Stimulated activated CD4-positive, alpha-beta T cell treated with anti-CD3 and anti-CD28 coated beads, TNF-alpha, amount 100 ng/mL, for 48 hours (primary cell): ENCODE measurements around the gene VEGFA.

Source experiments
- DNase-seq, 3 donors: peaks; one replicate each; pipeline ENCODE4 v3.0.0-alpha.2; 2020; ENCODE audit warnings: low read depth in 3 of 3

Gene VEGFA

DNA sequence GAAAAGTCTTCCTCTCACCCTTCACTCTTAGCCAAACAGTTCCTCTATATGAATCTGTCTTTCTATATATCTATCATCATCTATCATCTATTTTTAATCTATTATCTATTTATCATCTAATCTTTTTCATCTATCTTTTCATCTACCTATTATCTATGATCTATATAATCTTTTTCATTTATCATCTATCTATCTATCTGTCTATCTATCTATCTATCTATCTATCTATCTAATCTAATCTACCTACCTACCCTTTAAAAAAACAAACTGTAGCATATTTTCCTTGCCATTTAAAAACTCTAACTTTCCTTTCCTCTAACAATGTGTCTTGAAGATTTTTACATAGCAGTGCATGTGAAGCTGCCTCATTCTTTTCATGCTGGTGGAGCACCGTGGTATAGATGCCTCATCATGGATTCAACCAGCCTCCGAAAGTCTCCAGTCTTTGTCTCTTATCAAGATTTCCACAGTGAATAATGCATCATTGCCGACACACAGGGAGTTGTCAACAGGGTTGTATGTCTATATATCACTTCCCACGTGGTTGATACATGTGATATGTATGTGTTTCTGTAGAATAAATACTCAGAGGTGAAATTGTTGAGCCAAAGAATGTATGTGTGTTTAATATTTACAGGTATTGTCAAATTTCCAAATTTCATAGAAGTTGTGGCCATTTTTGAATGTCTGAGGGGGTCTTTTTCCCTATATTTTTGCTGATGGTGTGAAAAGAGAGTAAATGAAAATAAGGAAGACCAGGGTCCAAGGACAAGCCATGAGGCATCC lies 51.3 kb downstream of the VEGFA start:
- DNase-seq: no peak

DNA sequence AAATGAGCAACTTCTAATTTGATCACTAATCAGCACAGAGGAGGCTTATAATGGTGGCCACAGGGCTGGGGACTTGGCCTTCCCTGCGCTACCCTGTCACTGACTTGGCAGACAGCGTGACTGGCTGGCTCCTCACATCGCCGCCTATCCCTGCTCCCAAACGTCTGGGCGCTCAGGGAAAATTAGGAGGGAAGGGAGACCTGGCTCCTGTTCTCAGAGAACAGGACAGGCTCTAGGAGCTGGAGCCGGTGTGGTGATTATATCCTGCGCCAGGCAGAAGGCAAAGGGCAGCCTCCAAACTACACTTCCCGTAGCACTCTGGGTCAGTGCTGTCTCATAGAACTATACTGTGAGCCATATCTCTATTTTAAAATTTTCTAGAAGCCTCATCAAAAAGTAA lies 53.4 kb downstream of the VEGFA start:
- no peak for DNase-seq

DNA sequence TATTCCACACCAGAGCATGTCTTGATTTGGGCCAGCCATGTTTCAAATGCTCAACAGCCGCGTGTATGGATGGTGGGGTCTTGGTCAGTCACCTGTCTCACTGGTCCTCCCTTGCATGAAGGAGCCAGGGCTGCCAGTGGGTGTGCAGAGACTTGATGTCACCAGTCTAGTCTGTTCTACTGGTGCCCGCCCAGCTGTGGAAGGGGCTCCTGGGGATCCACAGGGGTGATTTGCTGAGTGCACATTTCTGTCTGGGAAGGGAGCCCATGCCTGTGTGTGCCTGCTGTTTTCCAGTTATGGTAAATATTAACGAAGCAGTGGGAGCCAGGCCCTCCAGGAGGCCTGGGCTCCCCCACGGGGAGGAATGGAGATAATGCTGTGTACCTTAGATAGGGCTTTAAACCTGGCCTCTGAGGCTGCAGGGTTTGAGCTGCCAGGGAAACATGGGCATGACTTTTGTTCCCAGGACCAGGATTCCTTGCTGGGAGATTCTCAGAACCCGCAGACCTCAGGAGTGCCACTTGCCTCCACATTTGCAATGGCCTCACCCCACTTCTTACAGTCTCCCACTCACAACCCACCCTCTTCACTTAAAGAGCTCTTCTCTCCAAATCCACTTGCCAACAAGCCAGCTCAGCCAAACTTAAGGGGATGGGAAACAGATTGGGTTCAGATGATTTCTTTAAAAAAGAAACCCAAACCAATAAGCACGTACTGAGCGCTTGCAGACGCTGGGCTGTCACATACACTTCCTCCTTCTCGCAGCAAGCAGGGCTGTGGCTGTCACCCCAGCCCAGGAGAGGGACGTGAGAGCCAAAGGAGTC lies 54.1 kb downstream of the VEGFA start:
- no peak for DNase-seq

DNA sequence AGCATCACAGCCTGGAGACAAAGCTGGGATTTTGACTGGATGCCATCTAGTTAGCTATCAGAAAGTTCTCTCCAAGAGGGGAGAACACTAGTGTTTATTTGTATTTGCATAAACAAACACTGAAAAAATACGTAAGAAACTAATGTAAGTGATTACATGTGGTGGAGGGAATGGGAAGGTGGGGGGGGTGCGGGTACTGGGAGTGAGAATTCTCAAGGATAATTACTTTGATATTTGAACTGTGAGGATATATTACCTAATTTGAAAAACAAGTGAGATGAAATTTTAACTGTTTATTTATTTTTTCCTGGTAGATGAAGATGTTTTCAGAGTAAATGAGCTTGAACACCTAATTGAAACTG lies 54.7 kb downstream of the VEGFA start:
- no peak for DNase-seq

DNA sequence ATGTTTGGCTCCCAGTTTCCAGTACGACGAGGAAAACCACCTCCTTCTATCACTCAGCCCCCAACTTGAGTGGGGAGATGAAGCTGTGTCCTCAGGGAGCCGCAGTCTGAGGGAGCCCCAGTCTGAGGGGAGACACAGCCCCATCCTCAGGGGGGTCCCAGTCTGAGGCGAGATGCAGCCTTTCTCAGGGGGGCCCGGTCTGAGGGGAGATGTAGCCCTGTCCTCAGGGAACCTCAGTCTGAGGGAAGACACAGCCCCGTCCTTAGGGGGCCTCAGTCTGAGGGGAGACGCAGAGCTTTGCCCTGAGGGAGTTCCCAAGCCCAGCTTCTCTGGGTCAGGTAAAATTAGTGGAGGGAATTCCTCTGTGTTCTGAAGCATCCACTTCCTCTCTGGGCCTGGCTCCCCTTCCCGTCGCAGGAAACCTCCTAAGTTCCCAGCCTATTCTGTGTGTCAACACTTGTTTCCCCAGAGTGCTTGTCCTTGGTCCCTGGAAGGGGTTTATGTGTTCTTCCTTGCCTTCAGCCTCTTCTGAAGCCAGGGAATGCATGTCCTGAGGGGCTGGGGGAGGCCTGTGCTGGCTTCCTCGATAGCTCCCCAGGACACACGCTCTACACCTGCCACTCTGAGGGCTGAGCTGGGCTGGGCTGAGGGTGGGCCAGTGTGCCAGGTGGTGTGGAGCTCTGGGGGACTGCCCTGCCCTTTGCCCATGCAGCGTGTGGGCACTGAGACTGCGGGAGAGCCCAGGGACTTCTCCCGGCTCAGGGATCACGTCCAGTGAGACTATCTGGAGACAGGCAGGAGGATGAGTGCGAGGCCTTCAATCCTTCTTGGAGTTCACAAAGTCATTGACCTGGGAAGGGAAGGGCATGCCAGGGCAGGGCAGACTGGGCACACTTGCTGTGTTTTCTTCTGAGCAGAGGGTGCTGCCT lies 55.4 kb downstream of the VEGFA start:
- DNase-seq: no peak

DNA sequence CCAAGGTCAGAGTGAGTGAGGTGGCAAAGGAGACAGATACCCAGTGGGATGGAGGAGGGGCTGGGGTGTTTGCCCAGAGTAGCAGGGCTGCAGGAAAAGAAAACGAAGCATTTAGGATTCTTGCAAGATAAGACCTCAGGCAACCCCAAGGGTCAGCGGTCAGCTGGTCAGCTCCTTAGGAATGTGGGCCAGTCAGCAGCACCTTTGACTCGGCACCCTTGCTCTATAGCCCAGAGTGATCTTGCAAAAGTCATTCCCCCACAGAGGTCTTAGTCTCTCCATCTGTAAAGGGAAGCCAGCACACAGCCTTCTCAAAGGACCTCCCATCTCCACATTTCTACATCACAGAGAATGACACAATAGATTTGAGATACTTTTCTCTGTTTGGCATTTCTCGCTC lies 56.7 kb downstream of the VEGFA start:
- DNase-seq: no peak

DNA sequence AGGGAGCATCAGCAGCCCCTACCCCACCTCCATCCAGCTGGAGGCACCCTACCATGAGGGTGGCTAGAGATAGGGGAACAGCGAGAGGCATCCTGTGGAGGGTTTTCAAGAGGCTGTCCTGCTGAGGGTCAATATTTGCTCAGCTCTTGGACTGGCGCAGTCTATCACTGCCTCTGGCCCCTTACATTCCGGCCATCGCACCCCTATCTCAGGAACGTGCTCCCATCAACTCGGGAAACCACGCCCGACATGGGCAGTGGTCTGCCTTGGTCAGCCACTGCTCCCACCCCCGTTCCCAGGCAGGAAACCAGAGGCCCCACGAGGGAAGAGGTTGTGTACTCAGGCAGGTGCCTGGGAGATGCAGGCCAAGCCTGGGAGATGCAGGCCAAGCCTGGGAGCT lies 57.9 kb downstream of the VEGFA start:
- DNase-seq: no peak

DNA sequence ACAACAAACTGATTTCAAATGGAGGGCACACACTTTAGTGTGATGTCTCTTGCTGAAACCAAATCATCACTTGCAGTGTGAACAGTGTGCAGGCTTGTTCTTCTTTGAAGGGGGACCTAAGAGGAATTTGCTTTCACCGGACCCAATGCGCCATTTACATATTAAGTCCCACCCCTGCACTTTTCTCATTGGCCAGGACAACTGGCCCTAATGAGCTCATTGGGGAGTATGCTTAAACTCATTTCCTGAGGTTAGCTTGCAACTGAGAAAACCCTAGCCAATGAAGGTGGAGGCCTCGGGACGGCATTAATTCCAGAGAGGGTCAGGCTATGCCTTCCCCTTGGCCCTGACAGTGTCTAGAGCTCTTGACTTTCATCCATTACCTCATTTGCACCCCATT lies 58.7 kb downstream of the VEGFA start:
- no peak for DNase-seq

DNA sequence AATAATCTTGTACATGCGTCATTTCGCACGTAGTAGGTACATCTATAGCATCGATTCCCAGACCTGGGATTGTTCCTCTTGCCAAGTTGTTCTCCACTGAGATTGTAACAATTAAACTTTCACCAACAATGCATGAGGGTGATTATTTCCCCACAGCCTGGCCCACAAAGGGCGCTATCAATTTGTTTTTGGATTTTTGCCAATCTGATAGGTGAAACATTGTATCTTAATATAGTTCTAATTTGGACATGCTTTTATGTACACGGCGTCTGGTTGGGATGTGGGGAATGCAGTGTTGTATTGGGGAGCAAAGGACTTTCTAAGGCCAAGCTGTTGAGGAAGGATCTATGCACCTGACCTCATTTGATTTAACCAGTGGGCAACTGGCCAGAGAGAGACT lies 59.5 kb downstream of the VEGFA start:
- DNase-seq: no peak

DNA sequence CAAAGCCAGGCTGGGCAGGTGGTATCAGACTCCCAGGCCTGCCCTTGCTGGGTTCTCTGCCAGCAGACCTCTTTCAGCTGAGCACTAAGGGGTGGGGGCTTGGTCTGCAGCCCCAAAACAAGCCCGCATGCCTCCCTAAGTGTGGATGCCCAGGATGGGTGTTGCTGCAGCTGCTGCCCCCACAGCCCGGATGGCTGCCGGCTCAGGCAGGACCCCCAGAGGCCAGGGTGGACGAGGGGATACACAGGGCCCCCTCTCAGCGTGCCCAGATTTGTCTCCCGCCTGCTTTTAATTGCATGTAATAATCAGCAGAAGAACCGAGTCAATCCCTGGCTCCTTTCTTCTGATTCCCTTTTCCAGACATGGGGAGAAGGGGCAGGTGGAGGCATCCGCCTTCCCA lies 60.8 kb downstream of the VEGFA start:
- DNase-seq: no peak

DNA sequence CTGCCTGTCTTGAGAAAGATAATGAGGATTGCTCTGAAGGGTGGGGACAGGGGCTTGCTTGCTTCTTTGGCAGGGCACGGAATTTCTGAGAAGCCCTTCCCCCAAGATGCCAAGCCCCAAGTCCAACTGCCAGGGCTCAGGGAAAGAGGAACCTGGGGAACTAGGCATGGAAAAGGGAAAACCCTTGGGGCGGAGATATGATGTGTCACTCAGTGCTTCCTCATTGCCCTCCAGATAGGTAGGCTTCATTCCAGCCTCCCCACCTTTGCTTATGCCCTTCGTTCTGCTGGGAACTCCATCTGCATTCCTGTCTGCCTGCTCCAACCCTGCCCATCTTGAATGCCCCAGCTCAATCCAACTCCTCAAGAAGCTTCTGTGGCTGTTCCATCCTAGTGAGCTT lies 61.2 kb downstream of the VEGFA start:
- no peak for DNase-seq

DNA sequence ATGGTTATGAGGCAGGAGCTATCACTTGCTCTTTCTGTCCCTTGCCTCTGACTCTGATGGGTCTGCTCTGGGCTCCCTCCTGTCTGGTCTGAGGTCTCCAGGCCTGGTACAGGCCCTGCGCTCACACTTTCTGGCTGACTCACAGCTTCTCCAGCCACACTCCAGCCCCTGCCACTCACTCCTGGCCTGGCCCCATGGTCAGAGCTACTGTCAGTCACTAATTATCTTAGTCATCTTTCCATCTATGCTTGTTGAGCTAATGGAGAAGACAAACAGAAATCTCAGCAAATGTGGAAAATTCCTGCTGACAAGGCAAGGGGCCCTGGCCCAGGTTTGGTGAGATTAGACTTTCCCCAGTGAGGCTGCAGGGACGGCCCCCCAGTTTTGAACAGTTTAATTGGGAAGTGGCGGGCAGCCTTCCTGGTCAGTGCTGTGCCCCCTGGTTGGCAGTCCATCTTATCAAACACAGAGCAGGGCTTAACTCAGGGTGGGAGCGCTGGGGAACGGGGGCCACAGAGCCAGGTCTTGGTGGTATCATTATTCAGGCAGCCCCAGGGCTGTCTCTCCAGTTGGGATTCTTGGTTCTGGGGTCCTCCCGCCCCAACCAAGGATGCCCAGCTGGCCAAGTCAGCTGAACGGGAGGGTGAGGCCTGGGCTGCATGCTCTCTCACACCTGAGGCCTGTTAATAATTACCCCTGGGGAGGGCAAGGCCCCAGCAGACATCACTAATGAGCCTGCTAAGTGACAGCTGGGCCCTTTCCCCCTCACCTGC lies 63.4 kb downstream of the VEGFA start:
- DNase-seq: no peak

DNA sequence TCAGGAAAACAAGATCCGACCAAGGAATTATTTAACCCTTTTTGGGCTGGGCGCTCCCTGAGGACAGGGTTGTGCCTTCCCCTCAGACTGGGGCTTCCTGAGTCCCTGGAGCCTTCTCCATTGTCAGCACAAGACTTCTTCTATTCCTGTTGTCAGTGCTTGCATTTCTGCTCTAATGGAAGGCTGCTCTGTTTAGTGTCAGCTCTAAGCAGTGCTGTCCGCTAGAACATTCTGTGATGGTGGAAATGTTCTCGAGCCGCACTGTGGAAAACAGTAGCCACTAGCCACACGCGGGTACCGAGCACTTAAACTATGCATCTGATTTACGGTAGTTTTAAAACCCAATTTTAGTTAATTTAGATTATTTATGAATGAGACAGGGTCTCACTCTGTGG lies 64.0 kb downstream of the VEGFA start:
- DNase-seq: no peak

DNA sequence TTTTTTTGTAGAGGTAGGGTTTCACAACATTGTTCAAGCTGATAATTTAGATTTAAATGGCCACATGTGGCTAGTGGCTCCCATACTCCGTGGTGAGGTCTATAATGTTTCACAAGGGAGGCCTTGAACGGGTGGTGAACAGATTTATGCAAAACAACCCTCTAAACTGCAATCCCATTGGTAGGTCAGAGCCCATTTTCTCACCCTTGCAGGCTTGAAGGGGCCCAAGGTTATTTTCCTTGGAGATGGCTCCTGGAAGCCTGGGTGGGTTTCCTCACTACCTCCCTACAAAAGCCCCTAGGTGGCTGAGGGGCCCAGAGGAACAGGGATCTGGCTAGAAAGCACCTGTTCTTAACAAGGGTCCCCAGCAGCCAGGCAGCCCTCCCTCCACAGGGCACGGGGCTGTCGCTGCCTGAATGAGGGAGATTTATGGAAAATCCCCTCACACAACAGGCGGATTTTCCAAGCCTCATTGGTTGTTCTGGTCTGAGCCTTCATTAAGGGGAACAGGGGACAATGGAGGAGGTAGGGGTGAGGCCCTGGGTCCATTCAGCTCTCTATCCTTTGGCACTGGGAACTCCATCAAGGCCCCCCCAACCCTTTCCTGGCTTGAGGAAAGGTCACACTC lies 64.6 kb downstream of the VEGFA start:
- DNase-seq: no peak

DNA sequence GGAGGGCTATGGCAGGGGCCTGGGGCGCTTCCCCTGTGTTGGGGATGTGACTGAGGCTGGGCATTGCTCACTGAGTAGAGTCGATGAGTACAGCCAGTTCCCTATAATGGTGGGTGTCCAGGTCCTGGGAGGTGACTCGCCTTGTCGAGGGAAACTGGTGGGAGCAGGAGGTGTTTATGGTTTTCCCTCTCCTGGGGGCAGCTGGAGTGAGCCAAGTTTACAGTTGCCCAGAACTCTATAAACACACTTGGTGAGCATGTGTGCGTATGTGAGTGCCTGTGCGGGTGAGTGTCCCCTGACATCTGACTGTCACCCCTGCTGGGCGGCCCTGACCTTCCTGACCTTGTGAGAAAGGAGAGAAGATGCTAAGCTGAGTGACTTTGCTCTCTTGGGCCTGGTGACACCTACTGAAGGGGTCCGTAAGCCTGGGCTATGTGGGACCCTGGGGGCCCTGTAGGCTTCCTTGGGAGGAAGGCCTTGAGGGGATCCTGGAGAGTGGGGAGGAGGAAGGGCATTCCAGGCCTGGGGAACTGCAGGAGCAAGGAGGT lies 65.9 kb downstream of the VEGFA start:
- DNase-seq: no peak
